Stromal cell of bone marrow (primary cell): ENCODE measurements around the gene F7.

Experiments
- DNase-seq: peaks from one replicate; pipeline ENCODE4 v3.0.0-alpha.2; 2012; ENCODE audit warnings: low read depth

F7 gene

GRCh38 chr13:113138792-113139551 is 33.4 kb downstream of the F7 start:
- DNase-seq, result no peak

GRCh38 chr13:113139577-113139976 is 34.0 kb downstream of the F7 start:
- no peak for DNase-seq

- DNase-seq, result no peak
Measured at GRCh38 chr13:113140677-113141600, 35.3 kb downstream of the F7 start.

GRCh38 chr13:113141601-113141970 is 36.0 kb downstream of the F7 start:
- no peak for DNase-seq

GRCh38 chr13:113142876-113143275 is 37.3 kb downstream of the F7 start:
- no peak for DNase-seq

GRCh38 chr13:113143466-113144254 is 38.1 kb downstream of the F7 start:
- DNase-seq, result no peak

GRCh38 chr13:113144255-113144629 is 38.7 kb downstream of the F7 start:
- no peak for DNase-seq

GRCh38 chr13:113145496-113145895 is 39.9 kb downstream of the F7 start:
- no peak for DNase-seq

- DNase-seq, result no peak
Measured at GRCh38 chr13:113145911-113146598, 40.5 kb downstream of the F7 start.

- DNase-seq, result no peak
Measured at GRCh38 chr13:113146750-113147149, 41.2 kb downstream of the F7 start.

- no peak for DNase-seq
Measured at GRCh38 chr13:113147206-113147605, 41.6 kb downstream of the F7 start.

- DNase-seq, result no peak
Measured at GRCh38 chr13:113148407-113148806, 42.8 kb downstream of the F7 start.

GRCh38 chr13:113148940-113149503 is 43.4 kb downstream of the F7 start:
- DNase-seq, result no peak

- no peak for DNase-seq
Measured at GRCh38 chr13:113149711-113150549, 44.3 kb downstream of the F7 start.

GRCh38 chr13:113150550-113151365 is 45.2 kb downstream of the F7 start:
- no peak for DNase-seq

GRCh38 chr13:113151745-113152690 is 46.4 kb downstream of the F7 start:
- peak; percentile 74 for DNase-seq

- no peak for DNase-seq
Measured at GRCh38 chr13:113152691-113152983, 47.0 kb downstream of the F7 start.

- DNase-seq, result no peak
Measured at GRCh38 chr13:113152984-113153809, 47.6 kb downstream of the F7 start.
